Lung (tissue), 12 donors: ENCODE data around the gene OLR1. TPM values are rescaled to one million over a fixed set of nuclear protein-coding genes. Genes with fewer than 3 reads are reported as not detected.

ENCODE experiments used
- ATAC-seq: fragments of 200-7000 bp; cut with Tn5 transposase; one replicate; pipeline ENCODE4 v1.9.1; 2020; ENCODE audit warnings: moderate number of reproducible peaks; ENCODE audit not compliant: insufficient read depth, low FRiP score
- DNase-seq, 3 donors: peaks; one replicate each; pipeline ENCODE4 v3.0.0-alpha.2; 2013 to 2017
- H3K27ac ChIP-seq, 2 donors: one replicate each; pipeline ENCODE4 v1.5.1; 2013; ENCODE audit warnings: mild to moderate bottlenecking in 2 of 2, moderate library complexity in 2 of 2, control low read depth in 1 of 2, inconsistent platforms in 1 of 2, low read depth in 1 of 2, low read length in 1 of 2
- H3K27me3 ChIP-seq, 3 donors: one replicate each; pipeline ENCODE4 v1.5.1; 2013; ENCODE audit warnings: low read length in 2 of 3; ENCODE audit not compliant: control insufficient read depth in 3 of 3, insufficient read depth in 3 of 3
- H3K36me3 ChIP-seq, 4 donors: one replicate each; pipeline ENCODE4 v1.5.1; 2013; ENCODE audit warnings: low read length in 4 of 4, mild to moderate bottlenecking in 1 of 4, moderate library complexity in 1 of 4; ENCODE audit not compliant: control insufficient read depth in 4 of 4, insufficient read depth in 4 of 4
- H3K4me1 ChIP-seq, 5 donors: one replicate each; pipeline ENCODE4 v1.5.1; 2013; ENCODE audit warnings: low read length in 5 of 5, mild to moderate bottlenecking in 2 of 5, moderate library complexity in 1 of 5; ENCODE audit not compliant: control insufficient read depth in 5 of 5, insufficient read depth in 5 of 5
- H3K4me3 ChIP-seq: one replicate; pipeline ENCODE4 v1.5.1; 2013; ENCODE audit warnings: mild to moderate bottlenecking, control low read depth, moderate library complexity
- H3K9ac ChIP-seq, 2 donors: one replicate each; pipeline ENCODE4 v1.5.1; 2013; ENCODE audit warnings: low read length in 2 of 2, control low read depth in 1 of 2; ENCODE audit not compliant: insufficient read depth in 1 of 2
- H3K9me3 ChIP-seq, 4 donors: one replicate each; pipeline ENCODE4 v1.5.1; 2013; ENCODE audit warnings: low read length in 3 of 4, mild to moderate bottlenecking in 1 of 4, moderate library complexity in 1 of 4; ENCODE audit not compliant: control insufficient read depth in 4 of 4, insufficient read depth in 3 of 4
- WGBS, 2 donors: extraction: QIAGEN DNeasy Blood & Tissue Kit; methylation state at CpG; one replicate each; pipeline ENCODE4 v1.1.7; 2013; 5-methylcytosine and 5-hydroxymethylcytosine counted together
- polyA plus RNA-seq, 2 donors: library from polyadenylated mRNA; stranded (reverse); fragments of 200-250 nt; gene quantifications; one replicate each; pipeline ENCODE4 v1.2.1, GENCODE V29; 2013
- total RNA-seq, 2 donors: library from RNA; depleted of rRNA in 1 of 2; stranded (reverse); fragments of >200 nt in 1 of 2; gene quantifications; one replicate each; pipeline ENCODE4 v1.2.1, GENCODE V29; 2014 to 2021
- TF ChIP-seq, protein P1 (sequence below): IDR thresholded peaks from 2 replicates; pipeline ENCODE4 v1.5.1; 2012; ENCODE audit warnings: mild to moderate bottlenecking; ENCODE audit errors: control extremely low read depth, extremely low read depth
- donor health status: control.
- donor health status: control.
- donor health status: Bipolar disorder and iron deficiency.
- donor health status: healthy.
- donor health status: DM: yes; HTN: yes; CAD: no.

The OLR1 gene
- total and polyA plus RNA-seq, 4 donors = 11.3 to 52.1 (median 21.6) TPM

DNA sequence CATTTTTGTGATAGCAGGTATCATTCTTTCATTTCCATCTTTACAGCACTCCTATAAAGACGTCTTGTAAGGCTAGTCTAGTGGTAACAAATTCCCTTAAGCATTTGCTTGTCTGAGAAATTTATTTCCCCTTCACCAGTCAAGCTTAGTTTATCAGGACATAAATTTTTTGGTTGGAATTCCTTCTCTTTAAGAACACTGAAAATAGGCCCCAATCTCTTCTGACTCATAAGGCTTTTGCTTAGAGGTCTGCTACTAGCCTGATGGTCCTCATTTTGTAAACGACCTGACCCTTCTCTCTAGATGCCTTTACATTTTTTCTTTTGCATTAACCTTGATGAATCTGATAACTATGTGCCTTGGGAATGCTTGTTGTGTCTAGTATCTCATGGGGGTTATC, 20.3 kb downstream of the OLR1 start:
- DNase-seq (no peak), ATAC-seq (no peak)
- no peak overlapping the region for H3K27ac ChIP-seq
- TF ChIP-seq, protein P1, sequence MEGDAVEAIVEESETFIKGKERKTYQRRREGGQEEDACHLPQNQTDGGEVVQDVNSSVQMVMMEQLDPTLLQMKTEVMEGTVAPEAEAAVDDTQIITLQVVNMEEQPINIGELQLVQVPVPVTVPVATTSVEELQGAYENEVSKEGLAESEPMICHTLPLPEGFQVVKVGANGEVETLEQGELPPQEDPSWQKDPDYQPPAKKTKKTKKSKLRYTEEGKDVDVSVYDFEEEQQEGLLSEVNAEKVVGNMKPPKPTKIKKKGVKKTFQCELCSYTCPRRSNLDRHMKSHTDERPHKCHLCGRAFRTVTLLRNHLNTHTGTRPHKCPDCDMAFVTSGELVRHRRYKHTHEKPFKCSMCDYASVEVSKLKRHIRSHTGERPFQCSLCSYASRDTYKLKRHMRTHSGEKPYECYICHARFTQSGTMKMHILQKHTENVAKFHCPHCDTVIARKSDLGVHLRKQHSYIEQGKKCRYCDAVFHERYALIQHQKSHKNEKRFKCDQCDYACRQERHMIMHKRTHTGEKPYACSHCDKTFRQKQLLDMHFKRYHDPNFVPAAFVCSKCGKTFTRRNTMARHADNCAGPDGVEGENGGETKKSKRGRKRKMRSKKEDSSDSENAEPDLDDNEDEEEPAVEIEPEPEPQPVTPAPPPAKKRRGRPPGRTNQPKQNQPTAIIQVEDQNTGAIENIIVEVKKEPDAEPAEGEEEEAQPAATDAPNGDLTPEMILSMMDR = no peak
- no peaks in the 10 kb centered on the region for H3K27me3 ChIP-seq
- peaks cover 0 to 12% (median 2%) of the 10 kb centered on the region in 5 donors for H3K4me1 ChIP-seq
- WGBS, 2 donors = 85 to 97% methylated on average over 2 of the region's 2 CpGs
- no peaks in the 10 kb centered on the region for H3K36me3 ChIP-seq
- H3K9ac ChIP-seq = no peak overlapping the region
- no peak overlapping the region for H3K4me3 ChIP-seq
- H3K9me3 ChIP-seq = no peaks in the 10 kb centered on the region

GRCh38 chr12:10147714-10148403, 24.1 kb downstream of the OLR1 start:
- H3K27ac ChIP-seq = no peak overlapping the region

GRCh38 chr12:10142976-10143589, 28.8 kb downstream of the OLR1 start:
- Histone ChIP-seq H3K27ac (no peak overlapping the region), H3K4me3 (no peak overlapping the region), H3K36me3 (no peaks in the 10 kb centered on the region), H3K9me3 (no peaks in the 10 kb centered on the region), H3K4me1 (no peaks in the 10 kb centered on the region), H3K9ac (no peak overlapping the region), H3K27me3 (no peaks in the 10 kb centered on the region)
- ATAC-seq = no peak
- 0 to 43% methylated on average over 1 of the region's 1 CpG for WGBS, 2 donors
- TF ChIP-seq, protein P1 = no peak
- DNase-seq = no peak

More at GRCh38 chr12:10147714-10148403, 24.1 kb downstream of the OLR1 start:
- Histone ChIP-seq H3K9ac (no peak overlapping the region), H3K4me1 (peaks cover 0 to under 1% (median 0%) of the 10 kb centered on the region in 5 donors), H3K36me3 (no peaks in the 10 kb centered on the region), H3K27me3 (no peaks in the 10 kb centered on the region), H3K4me3 (no peak overlapping the region), H3K9me3 (no peaks in the 10 kb centered on the region)
- TF ChIP-seq, protein P1 = no peak
- DNase-seq = no peak
- 91 to 92% methylated on average over 5 of the region's 5 CpGs for WGBS, 2 donors
- no peak for ATAC-seq
